Vagina (tissue), 2 donors: ENCODE measurements around the gene NOXA1. TPM values are rescaled to one million over a fixed set of nuclear protein-coding genes. Genes with fewer than 3 reads are reported as not detected.

ENCODE experiments used
- DNase-seq, 2 donors: peaks; one replicate each; pipeline ENCODE4 v3.0.0-alpha.2; 2017; ENCODE audit errors: extremely low spot score in 2 of 2
- H3K27ac ChIP-seq: fragments of 200-600 bp; sonication (generic); one replicate; pipeline ENCODE4 v1.5.1; 2019
- H3K27me3 ChIP-seq: fragments of 200-600 bp; sonication (generic); one replicate; pipeline ENCODE4 v1.5.1; 2019
- H3K36me3 ChIP-seq, 2 donors: fragments of 200-600 bp; sonication (generic); one replicate each; pipeline ENCODE4 v1.5.1; 2017 to 2019
- H3K4me1 ChIP-seq: fragments of 200-600 bp; sonication (generic); one replicate; pipeline ENCODE4 v1.5.1; 2019
- H3K4me3 ChIP-seq, 2 donors: fragments of 200-600 bp; sonication (generic); 1 replicate in 1 of 2; 2 replicates in 1 of 2; pipeline ENCODE4 v1.5.1; 2016 to 2019
- H3K9me3 ChIP-seq: fragments of 200-600 bp; sonication (generic); one replicate; pipeline ENCODE4 v1.5.1; 2019
- CTCF ChIP-seq, 3 experiments: fragments of 450-650 bp in 2 of 3; fragments of 200-600 bp in 1 of 3; sonication (generic) in 1 of 3; IDR thresholded peaks; one replicate each; pipeline ENCODE4 v1.5.1; 2017 to 2019; ENCODE audit warnings: antibody characterized with exemption in 3 of 3, mild to moderate bottlenecking in 2 of 3, moderate library complexity in 2 of 3
- POLR2A ChIP-seq, 2 donors: fragments of 450-650 bp; IDR thresholded peaks; one replicate each; pipeline ENCODE4 v1.6.1; 2017; ENCODE audit warnings: antibody characterized with exemption in 2 of 2, mild to moderate bottlenecking in 2 of 2, moderate library complexity in 2 of 2
- POLR2AphosphoS5 ChIP-seq, 2 donors: sonication (generic); formaldehyde crosslinking; IDR thresholded peaks; one replicate each; pipeline ENCODE4 v1.9.0; 2017; ENCODE audit warnings: antibody characterized with exemption in 2 of 2, mild to moderate bottlenecking in 2 of 2, low read depth in 1 of 2; ENCODE audit not compliant: insufficient read depth in 1 of 2
- intact Hi-C: fragments of 100-400 bp; cut with DNase I; formaldehyde crosslinking; loops from one replicate; pipeline ENCODE4 v1.15.1; 2023
- total RNA-seq: library from RNA; depleted of rRNA; stranded (reverse); fragments of >200 nt; gene quantifications from one replicate; pipeline ENCODE4 v1.2.3, GENCODE V29; 2016

The NOXA1 gene
- total RNA-seq, 1 donor from 2014 or later: 2.9 TPM

DNA sequence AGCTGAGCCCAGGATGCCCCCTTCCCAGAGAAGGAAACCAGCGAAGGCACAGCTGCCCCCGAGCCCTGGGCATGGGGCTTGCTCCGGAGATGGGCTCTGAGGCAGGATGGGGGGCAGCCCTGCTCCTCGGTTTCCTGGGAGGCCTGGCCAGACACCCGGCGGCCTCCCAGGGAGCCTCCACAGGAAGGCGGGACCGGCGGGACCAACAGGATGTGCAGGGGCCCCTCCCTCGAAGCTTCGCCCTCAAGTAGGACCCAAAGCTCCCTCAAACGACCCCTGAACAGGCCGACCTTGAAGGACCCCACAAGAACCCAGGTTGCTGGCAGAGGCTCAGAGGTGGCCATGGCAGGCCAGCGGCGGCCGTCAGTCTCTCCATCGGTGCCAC, 11.9 kb upstream of the NOXA1 start:
- Histone ChIP-seq H3K27ac (peak overlapping the region; percentile 5), H3K36me3 (no peaks in the 10 kb centered on the region), H3K4me3 (peak overlapping the region; percentile 5 to 12), H3K4me1 (peaks cover 40% of the 10 kb centered on the region), H3K9me3 (no peaks in the 10 kb centered on the region), H3K27me3 (no peaks in the 10 kb centered on the region)
- TF ChIP-seq POLR2A (IDR thresholded peaks at IDR 0.05) (no peak), CTCF (IDR thresholded peaks at IDR 0.05) (no peak), POLR2AphosphoS5 (IDR thresholded peaks at IDR 0.05; ENCODE audit: insufficient read depth in 1 of 2, low read depth in 1 of 2) (no peak)
- DNase-seq: no peak
- intact Hi-C loops: loop anchor here (10.0 kb wide), 1 partner anchor 246 kb away; no protein-coding TSS in a partner anchor

DNA sequence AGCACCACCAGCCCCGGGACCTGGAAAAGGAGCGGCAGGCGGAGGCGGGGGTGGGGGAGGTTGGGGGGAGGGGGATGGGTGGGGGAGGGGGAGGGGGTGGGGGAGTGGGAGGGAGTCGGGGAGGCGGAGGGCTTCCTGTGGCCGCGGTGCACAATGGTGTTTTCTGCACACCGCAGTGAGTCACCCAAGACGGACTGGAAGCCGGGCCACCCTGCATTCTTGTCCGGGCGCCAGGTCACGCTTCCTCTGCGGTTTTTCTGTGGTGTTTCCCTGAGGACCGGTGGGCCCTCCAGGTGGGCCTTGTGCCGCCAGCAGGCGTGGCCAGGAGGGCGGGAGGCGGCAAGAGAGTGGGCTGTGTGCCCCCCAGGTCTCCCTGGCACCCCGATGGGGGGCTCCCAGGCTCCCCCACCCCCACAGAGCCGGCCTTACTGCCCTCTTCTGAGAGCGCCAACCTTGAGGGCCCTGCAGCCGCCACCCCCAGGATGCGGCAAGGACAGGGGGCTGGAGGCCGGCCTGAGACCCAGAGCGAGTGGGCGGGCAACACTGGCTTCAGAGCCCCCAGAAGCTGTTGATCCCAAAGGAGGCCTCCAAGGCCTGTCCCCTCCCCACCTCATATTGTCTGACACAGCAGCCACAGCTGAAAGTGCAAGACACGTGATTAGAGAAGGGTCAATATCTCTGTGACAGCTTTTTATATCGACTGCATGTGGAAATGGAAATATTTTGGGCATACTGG, 11.4 kb upstream of the NOXA1 start:
- intact Hi-C loops: loop anchor here (10.0 kb wide), 1 partner anchor 247 kb away; no protein-coding TSS in a partner anchor
- no peak for DNase-seq
- Histone ChIP-seq H3K9me3 (no peaks in the 10 kb centered on the region), H3K4me1 (peaks cover 35% of the 10 kb centered on the region), H3K36me3 (no peaks in the 10 kb centered on the region), H3K4me3 (peak overlapping the region; percentile 5 to 12), H3K27me3 (no peaks in the 10 kb centered on the region), H3K27ac (peak overlapping the region; percentile 72)
- TF ChIP-seq POLR2A (IDR thresholded peaks at IDR 0.05) (no peak), CTCF (IDR thresholded peaks at IDR 0.05) (no peak), POLR2AphosphoS5 (IDR thresholded peaks at IDR 0.05; ENCODE audit: insufficient read depth in 1 of 2, low read depth in 1 of 2) (no peak)

DNA sequence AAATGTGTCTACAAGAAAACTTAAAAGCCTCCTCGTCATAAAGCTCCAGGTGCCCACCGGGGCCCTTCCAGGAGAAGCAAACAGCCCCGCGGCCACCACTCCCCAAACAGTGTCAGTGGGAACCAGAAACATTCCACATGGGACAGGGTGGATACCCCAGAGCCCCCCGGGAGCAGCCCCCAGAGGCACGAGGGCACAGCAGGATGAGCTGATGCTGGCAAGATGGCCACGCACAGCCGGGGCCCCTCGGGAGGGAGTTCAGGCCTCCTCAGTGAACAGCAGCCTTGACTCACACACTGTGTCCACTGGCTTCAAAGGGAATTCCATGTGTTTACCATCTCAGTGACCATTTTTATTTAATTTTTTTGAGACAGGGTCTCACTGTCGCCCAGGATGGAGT, 10.8 kb upstream of the NOXA1 start:
- Histone ChIP-seq H3K4me3 (no peak overlapping the region), H3K4me1 (peaks cover 30% of the 10 kb centered on the region), H3K27ac (peak overlapping the region; percentile 72), H3K36me3 (no peaks in the 10 kb centered on the region), H3K27me3 (no peaks in the 10 kb centered on the region), H3K9me3 (no peaks in the 10 kb centered on the region)
- intact Hi-C loops: loop anchor here (10.0 kb wide), 1 partner anchor 248 kb away; no protein-coding TSS in a partner anchor
- DNase-seq: no peak
- TF ChIP-seq POLR2A (IDR thresholded peaks at IDR 0.05) (no peak), CTCF (IDR thresholded peaks at IDR 0.05) (no peak), POLR2AphosphoS5 (IDR thresholded peaks at IDR 0.05; ENCODE audit: insufficient read depth in 1 of 2, low read depth in 1 of 2) (no peak)

GRCh38 chr9:137415451-137415850, 7.7 kb upstream of the NOXA1 start:
- Histone ChIP-seq H3K36me3 (no peaks in the 10 kb centered on the region), H3K4me1 (peaks cover 25% of the 10 kb centered on the region), H3K27ac (no peak overlapping the region), H3K9me3 (no peaks in the 10 kb centered on the region), H3K27me3 (no peaks in the 10 kb centered on the region), H3K4me3 (no peak overlapping the region)
- DNase-seq: no peak
- intact Hi-C loops: loop anchor here (10.0 kb wide), 1 partner anchor 251 kb away; no protein-coding TSS in a partner anchor
- TF ChIP-seq CTCF (IDR thresholded peaks at IDR 0.05) (no peak), POLR2AphosphoS5 (IDR thresholded peaks at IDR 0.05; ENCODE audit: insufficient read depth in 1 of 2, low read depth in 1 of 2) (no peak), POLR2A (IDR thresholded peaks at IDR 0.05) (no peak)

DNA sequence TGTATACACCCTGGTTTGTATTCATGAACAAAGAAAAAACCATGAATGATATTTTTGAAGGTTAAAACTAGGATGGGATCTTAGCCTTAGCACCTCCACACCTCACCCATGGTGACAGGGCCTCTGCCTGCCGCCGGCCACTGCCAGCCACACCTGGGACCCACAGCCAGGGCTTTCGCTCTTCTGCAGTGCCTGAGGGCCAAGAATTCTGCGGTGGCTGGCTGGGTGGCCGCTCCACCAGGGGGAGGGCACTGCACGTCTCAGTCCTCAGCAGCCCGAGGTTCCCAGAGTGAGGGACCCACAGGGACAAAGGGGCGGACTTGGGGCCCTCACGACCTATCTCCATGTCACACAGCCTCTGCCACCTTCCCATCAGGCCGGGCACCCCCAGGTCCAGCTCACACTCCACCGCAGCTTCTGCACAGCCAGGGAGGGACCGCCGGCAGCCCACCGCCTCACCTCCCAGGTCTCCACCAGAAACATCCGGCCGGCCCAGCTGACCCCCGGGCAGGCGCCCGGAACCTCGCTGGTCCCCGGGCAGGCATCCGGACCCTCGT, 7.1 kb upstream of the NOXA1 start:
- DNase-seq: no peak
- H3K4me1 ChIP-seq: peaks cover 19% of the 10 kb centered on the region
- TF ChIP-seq POLR2A (IDR thresholded peaks at IDR 0.05): no peak
- no peak for TF ChIP-seq CTCF (IDR thresholded peaks at IDR 0.05)
- TF ChIP-seq POLR2AphosphoS5 (IDR thresholded peaks at IDR 0.05; ENCODE audit: insufficient read depth in 1 of 2, low read depth in 1 of 2): no peak
- H3K27ac ChIP-seq: no peak overlapping the region
- intact Hi-C loops: loop anchor here (10.0 kb wide), 1 partner anchor 251 kb away; no protein-coding TSS in a partner anchor
- H3K9me3 ChIP-seq: no peaks in the 10 kb centered on the region
- no peak overlapping the region for H3K4me3 ChIP-seq
- H3K36me3 ChIP-seq: no peaks in the 10 kb centered on the region
- H3K27me3 ChIP-seq: no peaks in the 10 kb centered on the region
